Measurements from ENCODE around the gene MEGF10. TPM values are rescaled to one million over a fixed set of nuclear protein-coding genes. Genes with fewer than 3 reads are reported as not detected.

The MEGF10 gene
- total and polyA plus RNA-seq, 10 of the 15 experiments (the other 5 are each of a cell fraction or from before 2014, with no cell fraction given): 0.03 to 0.21 (median 0.05) TPM; not detected in 5

GRCh38 chr5:127256886-127257597, 33.6 kb upstream of the MEGF10 start (continued):
- TF ChIP-seq BCLAF1 (IDR thresholded peaks at IDR 0.05) (no peak), ZBTB11 (CRISPR knock-in tag; IDR thresholded peaks at IDR 0.05) (no peak), TAF1 (IDR thresholded peaks at IDR 0.05; ENCODE audit: borderline replicate concordance, low read depth, low read length) (no peak), MTA2 (IDR thresholded peaks at IDR 0.05; ENCODE audit: low read depth) (no peak), BCL3 (IDR thresholded peaks at IDR 0.05; ENCODE audit: borderline replicate concordance, insufficient read depth, low read depth, low read length, poor library complexity, severe bottlenecking) (no peak), ZNF384 (IDR thresholded peaks at IDR 0.05; ENCODE audit: borderline replicate concordance, low read depth, low read length) (no peak), ATF3 (IDR thresholded peaks at IDR 0.05; ENCODE audit: borderline replicate concordance, extremely low read depth, low read depth, low read length) (no peak)
